ENCODE data around the gene AASS. TPM values are rescaled to one million over a fixed set of nuclear protein-coding genes. Genes with fewer than 3 reads are reported as not detected.
A peak's percentile ranks its signal among the peaks of the same experiment; 100 is the strongest.

The AASS gene
- polyA plus RNA-seq (2013, experiment 1 of 2) = 54.8 TPM
- polyA plus RNA-seq (2013, experiment 2 of 2) = 57.4 TPM

DNA sequence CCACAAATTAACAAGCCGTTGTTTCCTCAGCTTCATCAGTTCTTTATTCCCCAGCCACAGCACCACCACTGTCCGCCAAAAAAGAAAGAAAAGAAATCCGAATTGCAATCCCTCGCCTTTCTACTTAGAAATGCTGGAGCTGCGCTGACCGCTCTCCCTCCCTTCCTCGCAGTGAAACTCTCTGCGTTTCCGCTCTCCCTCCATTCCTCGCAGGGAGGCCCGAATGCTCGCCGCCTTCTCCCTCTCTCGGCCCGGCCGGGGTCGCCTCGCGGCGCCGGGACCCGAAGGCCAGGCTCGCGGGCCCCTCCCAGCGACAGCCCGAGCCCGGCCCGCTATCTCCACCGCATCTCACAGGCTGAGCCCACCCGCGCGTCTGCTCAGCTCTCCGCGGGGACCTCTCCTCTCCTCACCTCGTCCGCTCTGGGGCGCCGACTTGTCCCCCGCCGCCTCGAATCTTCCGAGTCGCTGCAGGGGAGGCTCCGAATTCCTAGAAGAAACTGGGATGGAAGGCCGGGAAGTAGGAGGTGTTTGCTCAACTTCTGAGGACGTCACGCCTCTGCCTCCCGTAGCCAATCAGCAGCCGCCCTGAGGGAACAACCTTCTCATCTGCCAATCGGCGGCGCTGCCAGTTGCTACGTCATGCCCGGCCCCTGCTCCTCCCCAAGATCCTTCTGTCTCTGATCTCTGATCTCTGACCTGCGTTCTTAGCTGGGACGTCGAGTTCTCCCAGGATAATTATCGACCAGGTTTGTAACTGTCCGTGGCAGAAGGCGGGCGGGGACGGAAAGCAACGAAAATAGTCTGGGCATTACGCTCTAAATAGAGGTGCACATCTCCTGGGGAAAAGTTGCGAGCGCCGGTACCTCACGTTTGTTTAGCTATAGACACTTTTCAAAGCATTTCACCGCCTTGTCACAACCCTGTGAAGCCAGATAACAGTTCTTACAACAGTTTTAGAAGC is at the start of gene AASS:
Gene AASS (minus strand): TSS at position 499 of the 961 bp plus-strand sequence. CDS start 10,523 bp downstream, outside the sequence.
- H3K27ac ChIP-seq (replicated peaks; ENCODE audit: low read length) = peak within 1 kb of the TSS; percentile 93
- WGBS, 2 donors (ENCODE audit: extremely low coverage in 2 of 2, insufficient read length in 2 of 2, insufficient replicate concordance in 1 of 2) = no CpG with 5 or more reads among the region's 69 CpGs

DNA sequence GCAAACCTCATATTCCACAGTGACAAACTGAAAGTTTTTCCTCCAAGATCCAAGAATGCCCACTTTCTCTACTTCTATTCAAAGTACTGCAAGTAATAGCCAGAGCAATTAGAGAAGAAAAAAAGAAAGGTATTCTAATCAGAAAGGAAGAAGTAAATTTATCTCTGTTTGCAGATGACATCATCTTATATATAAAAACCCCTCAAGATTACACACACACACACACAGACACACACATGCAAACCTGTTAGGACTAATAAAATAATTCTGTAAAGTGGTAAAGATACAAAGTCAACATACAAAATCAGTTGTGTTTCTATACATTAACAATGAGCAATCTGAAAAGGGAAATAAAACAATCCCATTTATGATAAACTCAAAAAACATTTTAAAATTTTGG is 44.7 kb upstream of the AASS start:
- no peak overlapping the region for H3K4me2 ChIP-seq (ENCODE audit: insufficient read depth, low read length, poor library complexity, severe bottlenecking)
- no peak overlapping the region for H3K27ac ChIP-seq (replicated peaks; ENCODE audit: low read length)
- DNase-seq (ENCODE audit: low spot score) = no peak
- H3K23ac ChIP-seq (ENCODE audit: low read depth, low read length, poor library complexity) = no peak overlapping the region
- H2BK15ac ChIP-seq (ENCODE audit: low read length) = no peak overlapping the region
- no peak overlapping the region for H2BK12ac ChIP-seq (ENCODE audit: low read length)
- H4K91ac ChIP-seq (ENCODE audit: low read depth, low read length, poor library complexity) = no peak overlapping the region
- H2BK5ac ChIP-seq (ENCODE audit: low read length) = no peak overlapping the region
- no peak overlapping the region for H2AFZ ChIP-seq (ENCODE audit: low read length)
- no peaks in the 10 kb centered on the region for H3K79me1 ChIP-seq (ENCODE audit: low read depth, low read length)
- H3K27me3 ChIP-seq (ENCODE audit: control insufficient read depth in 3 of 3, insufficient read depth in 3 of 3, low read depth in 1 of 3, low read length in 3 of 3) = no peaks in the 10 kb centered on the region
- H2AK5ac ChIP-seq (ENCODE audit: low read depth, low read length) = no peak overlapping the region
- H3K4me1 ChIP-seq (ENCODE audit: control insufficient read depth in 2 of 2, insufficient read depth in 1 of 2, low read depth in 1 of 2, low read length in 2 of 2) = peaks cover 0 to 1% of the 10 kb centered on the region in 2 donors
- no peak overlapping the region for H3K18ac ChIP-seq (ENCODE audit: low read length)
- no peak overlapping the region for H3K14ac ChIP-seq (ENCODE audit: low read length)
- no peak overlapping the region for H2BK120ac ChIP-seq (ENCODE audit: low read depth, low read length)
- H4K8ac ChIP-seq (ENCODE audit: low read depth, low read length) = no peak overlapping the region
- no peak overlapping the region for H3K4ac ChIP-seq (ENCODE audit: low read length)
- H3K4me3 ChIP-seq (ENCODE audit: low read length in 2 of 2) = no peak overlapping the region
- H3K36me3 ChIP-seq (replicated peaks in 1 of 2; ENCODE audit: control insufficient read depth in 2 of 2, insufficient read depth in 2 of 2, low read length in 2 of 2) = no peaks in the 10 kb centered on the region
- no peaks in the 10 kb centered on the region for H3K9me3 ChIP-seq (replicated peaks in 1 of 2; ENCODE audit: control insufficient read depth in 2 of 2, insufficient read depth in 1 of 2, low read depth in 1 of 2, low read length in 2 of 2)
- H3K9ac ChIP-seq (ENCODE audit: low read depth, low read length, poor library complexity) = no peak overlapping the region

More for the DNA sequence above, at the start of gene AASS:
- Histone ChIP-seq H3K4me1 (ENCODE audit: control insufficient read depth in 2 of 2, insufficient read depth in 1 of 2, low read depth in 1 of 2, low read length in 2 of 2) (peaks cover 2% of the 10 kb centered on the region in 2 donors), H3K9ac (ENCODE audit: low read depth, low read length, poor library complexity) (peak within 1 kb of the TSS; percentile 95), H2BK120ac (ENCODE audit: low read depth, low read length) (no peak within 1 kb of the TSS), H2AFZ (ENCODE audit: low read length) (peak within 1 kb of the TSS; percentile 98), H3K27me3 (ENCODE audit: control insufficient read depth in 3 of 3, insufficient read depth in 3 of 3, low read depth in 1 of 3, low read length in 3 of 3) (peaks cover 0 to 30% (median 0%) of the 10 kb centered on the region in 3 experiments), H3K18ac (ENCODE audit: low read length) (peak within 1 kb of the TSS; percentile 94), H2BK15ac (ENCODE audit: low read length) (peak within 1 kb of the TSS; percentile 5), H2AK5ac (ENCODE audit: low read depth, low read length) (peak within 1 kb of the TSS; percentile 5), H3K23ac (ENCODE audit: low read depth, low read length, poor library complexity) (peak within 1 kb of the TSS; percentile 76), H3K79me1 (ENCODE audit: low read depth, low read length) (no peaks in the 10 kb centered on the region), H4K91ac (ENCODE audit: low read depth, low read length, poor library complexity) (no peak within 1 kb of the TSS), H3K4me3 (ENCODE audit: low read length in 2 of 2) (peak within 1 kb of the TSS; percentile 82 to 85), H4K8ac (ENCODE audit: low read depth, low read length) (no peak within 1 kb of the TSS), H2BK12ac (ENCODE audit: low read length) (no peak within 1 kb of the TSS), H3K4me2 (ENCODE audit: insufficient read depth, low read length, poor library complexity, severe bottlenecking) (peak within 1 kb of the TSS; percentile 51), H3K14ac (ENCODE audit: low read length) (peak within 1 kb of the TSS; percentile 2), H3K4ac (ENCODE audit: low read length) (no peak within 1 kb of the TSS), H2BK5ac (ENCODE audit: low read length) (peak within 1 kb of the TSS; percentile 87), H3K9me3 (replicated peaks in 1 of 2; ENCODE audit: control insufficient read depth in 2 of 2, insufficient read depth in 1 of 2, low read depth in 1 of 2, low read length in 2 of 2) (no peaks in the 10 kb centered on the region), H3K36me3 (replicated peaks in 1 of 2; ENCODE audit: control insufficient read depth in 2 of 2, insufficient read depth in 2 of 2, low read length in 2 of 2) (no peaks in the 10 kb centered on the region)
- DNase-seq (ENCODE audit: low spot score) = peak; percentile 96

DNA sequence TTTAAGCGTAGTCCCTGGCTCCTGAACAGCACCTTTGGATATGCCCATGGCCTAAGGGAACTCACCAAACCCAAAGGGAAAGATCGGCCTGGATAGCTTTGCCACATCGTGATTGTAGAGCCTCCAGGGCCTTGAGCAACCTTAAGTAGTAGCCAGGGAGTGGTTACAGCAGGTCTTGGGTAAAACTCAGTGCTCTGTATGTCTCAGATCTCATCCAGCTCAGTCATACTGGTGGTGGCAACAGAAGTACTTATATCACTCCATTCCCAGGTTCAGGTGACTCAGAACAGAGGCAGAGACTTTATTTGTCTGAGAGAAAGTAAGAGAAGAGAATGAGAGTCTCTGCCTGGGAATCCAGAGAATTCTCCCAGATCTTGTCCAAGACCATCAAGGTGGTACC is 39.1 kb upstream of the AASS start:
- WGBS, 2 donors (ENCODE audit: extremely low coverage in 2 of 2, insufficient read length in 2 of 2, insufficient replicate concordance in 1 of 2) = no CpG with 5 or more reads among the region's 3 CpGs
- Histone ChIP-seq H2BK5ac (ENCODE audit: low read length) (no peak overlapping the region), H2BK15ac (ENCODE audit: low read length) (no peak overlapping the region), H3K79me1 (ENCODE audit: low read depth, low read length) (no peaks in the 10 kb centered on the region), H2BK12ac (ENCODE audit: low read length) (no peak overlapping the region), H3K36me3 (replicated peaks in 1 of 2; ENCODE audit: control insufficient read depth in 2 of 2, insufficient read depth in 2 of 2, low read length in 2 of 2) (no peaks in the 10 kb centered on the region), H2AK5ac (ENCODE audit: low read depth, low read length) (no peak overlapping the region), H3K9me3 (replicated peaks in 1 of 2; ENCODE audit: control insufficient read depth in 2 of 2, insufficient read depth in 1 of 2, low read depth in 1 of 2, low read length in 2 of 2) (no peaks in the 10 kb centered on the region), H3K27me3 (ENCODE audit: control insufficient read depth in 3 of 3, insufficient read depth in 3 of 3, low read depth in 1 of 3, low read length in 3 of 3) (no peaks in the 10 kb centered on the region), H2AFZ (ENCODE audit: low read length) (no peak overlapping the region), H2BK120ac (ENCODE audit: low read depth, low read length) (no peak overlapping the region), H3K23ac (ENCODE audit: low read depth, low read length, poor library complexity) (no peak overlapping the region), H3K14ac (ENCODE audit: low read length) (no peak overlapping the region), H3K4me2 (ENCODE audit: insufficient read depth, low read length, poor library complexity, severe bottlenecking) (no peak overlapping the region), H3K9ac (ENCODE audit: low read depth, low read length, poor library complexity) (no peak overlapping the region), H3K4me1 (ENCODE audit: control insufficient read depth in 2 of 2, insufficient read depth in 1 of 2, low read depth in 1 of 2, low read length in 2 of 2) (no peaks in the 10 kb centered on the region), H4K91ac (ENCODE audit: low read depth, low read length, poor library complexity) (no peak overlapping the region), H3K18ac (ENCODE audit: low read length) (no peak overlapping the region), H3K27ac (replicated peaks; ENCODE audit: low read length) (no peak overlapping the region), H3K4me3 (ENCODE audit: low read length in 2 of 2) (no peak overlapping the region), H3K4ac (ENCODE audit: low read length) (no peak overlapping the region), H4K8ac (ENCODE audit: low read depth, low read length) (no peak overlapping the region)
- DNase-seq (ENCODE audit: low spot score) = no peak

DNA sequence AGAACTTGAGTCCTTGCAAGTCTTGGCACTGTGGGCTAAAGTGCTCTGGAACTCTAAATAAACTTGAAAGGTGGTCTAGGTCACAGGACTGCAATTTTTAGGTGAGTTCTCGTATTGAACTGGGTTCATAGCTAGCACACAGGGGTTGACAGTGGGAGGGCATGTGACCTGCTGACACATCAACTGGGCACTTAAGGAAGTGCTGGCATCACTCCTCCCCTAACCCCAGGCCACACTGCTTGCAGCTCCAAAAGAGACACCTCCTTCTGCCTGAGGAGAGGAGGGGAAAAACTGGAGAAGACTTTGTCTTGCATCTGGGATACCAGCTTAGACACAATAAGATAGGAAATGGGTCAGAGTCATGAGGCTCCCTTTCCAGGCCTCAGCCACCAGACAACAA is 38.0 kb upstream of the AASS start:
- Histone ChIP-seq H4K91ac (ENCODE audit: low read depth, low read length, poor library complexity) (no peak overlapping the region), H3K36me3 (replicated peaks in 1 of 2; ENCODE audit: control insufficient read depth in 2 of 2, insufficient read depth in 2 of 2, low read length in 2 of 2) (no peaks in the 10 kb centered on the region), H3K18ac (ENCODE audit: low read length) (no peak overlapping the region), H3K27me3 (ENCODE audit: control insufficient read depth in 3 of 3, insufficient read depth in 3 of 3, low read depth in 1 of 3, low read length in 3 of 3) (no peaks in the 10 kb centered on the region), H2BK5ac (ENCODE audit: low read length) (no peak overlapping the region), H3K9ac (ENCODE audit: low read depth, low read length, poor library complexity) (no peak overlapping the region), H3K4me3 (ENCODE audit: low read length in 2 of 2) (no peak overlapping the region), H2AK5ac (ENCODE audit: low read depth, low read length) (no peak overlapping the region), H2BK120ac (ENCODE audit: low read depth, low read length) (no peak overlapping the region), H3K4me2 (ENCODE audit: insufficient read depth, low read length, poor library complexity, severe bottlenecking) (no peak overlapping the region), H3K4ac (ENCODE audit: low read length) (no peak overlapping the region), H3K79me1 (ENCODE audit: low read depth, low read length) (no peaks in the 10 kb centered on the region), H3K27ac (replicated peaks; ENCODE audit: low read length) (no peak overlapping the region), H3K9me3 (replicated peaks in 1 of 2; ENCODE audit: control insufficient read depth in 2 of 2, insufficient read depth in 1 of 2, low read depth in 1 of 2, low read length in 2 of 2) (no peaks in the 10 kb centered on the region), H2AFZ (ENCODE audit: low read length) (no peak overlapping the region), H3K4me1 (ENCODE audit: control insufficient read depth in 2 of 2, insufficient read depth in 1 of 2, low read depth in 1 of 2, low read length in 2 of 2) (no peaks in the 10 kb centered on the region), H3K14ac (ENCODE audit: low read length) (no peak overlapping the region), H2BK15ac (ENCODE audit: low read length) (no peak overlapping the region), H2BK12ac (ENCODE audit: low read length) (no peak overlapping the region), H4K8ac (ENCODE audit: low read depth, low read length) (no peak overlapping the region), H3K23ac (ENCODE audit: low read depth, low read length, poor library complexity) (no peak overlapping the region)
- no CpG with 5 or more reads among the region's 1 CpG for WGBS, 2 donors (ENCODE audit: extremely low coverage in 2 of 2, insufficient read length in 2 of 2, insufficient replicate concordance in 1 of 2)
- no peak for DNase-seq (ENCODE audit: low spot score)
